OCI-LY1 (cell line): ENCODE measurements around the gene PRRC1.
"Not testable (repeated sequence)": the region's sequence is repeated elsewhere in the genome, so short reads cannot be mapped to it uniquely, and the experiment has no call there.

Experiments used
- H2AFZ ChIP-seq: fragments of 200-600 bp; sonication (generic), shearing (Covaris generic); 2 replicates; pipeline ENCODE4 v1.6.0; 2014; ENCODE audit warnings: antibody characterized with exemption, mild to moderate bottlenecking, low read length
- H3F3A ChIP-seq: fragments of 200-600 bp; sonication (generic), shearing (Covaris generic); 2 replicates; pipeline ENCODE4 v1.6.0; 2014; ENCODE audit warnings: mild to moderate bottlenecking, antibody characterized with exemption, low read length, moderate library complexity; ENCODE audit not compliant: insufficient read depth
- H3K27ac ChIP-seq: fragments of 200-600 bp; sonication (generic); 2 replicates; pipeline ENCODE4 v1.5.1; 2014; ENCODE audit warnings: low read length, mixed run types, mild to moderate bottlenecking, low read depth; ENCODE audit not compliant: poor library complexity, severe bottlenecking
- H3K27me3 ChIP-seq: fragments of 200-600 bp; sonication (generic); 2 replicates; pipeline ENCODE4 v1.6.0; 2014; ENCODE audit warnings: antibody characterized with exemption, mild to moderate bottlenecking, low read length, moderate library complexity; ENCODE audit not compliant: insufficient read depth
- H3K36me3 ChIP-seq: fragments of 200-600 bp; sonication (generic); 2 replicates; pipeline ENCODE4 v1.6.1; 2014; ENCODE audit warnings: mild to moderate bottlenecking, antibody characterized with exemption, low read length, moderate library complexity, mixed read lengths; ENCODE audit not compliant: insufficient read depth
- H3K4me1 ChIP-seq: fragments of 200-600 bp; sonication (generic); 2 replicates; pipeline ENCODE4 v1.5.1; 2014; ENCODE audit warnings: mild to moderate bottlenecking, low read length, moderate library complexity; ENCODE audit not compliant: insufficient read depth, severe bottlenecking
- H3K4me2 ChIP-seq: fragments of 200-600 bp; sonication (generic), shearing (Covaris generic); 2 replicates; pipeline ENCODE4 v1.6.1; 2014; ENCODE audit warnings: low read length
- H3K4me3 ChIP-seq: fragments of 200-600 bp; sonication (generic); 2 replicates; pipeline ENCODE4 v1.5.1; 2014; ENCODE audit warnings: low read length, low read depth, mild to moderate bottlenecking, mixed read lengths; ENCODE audit not compliant: poor library complexity, severe bottlenecking
- H3K79me2 ChIP-seq: fragments of 200-600 bp; shearing (Covaris generic); 2 replicates; pipeline ENCODE4 v1.6.1; 2016; ENCODE audit warnings: mixed run types, low read length, mixed read lengths; ENCODE audit not compliant: insufficient read depth
- H3K9ac ChIP-seq: fragments of 200-600 bp; sonication (generic), shearing (Covaris generic); 2 replicates; pipeline ENCODE4 v1.6.1; 2014; ENCODE audit warnings: mild to moderate bottlenecking, low read length, mixed read lengths
- H3K9me2 ChIP-seq: fragments of 200-600 bp; sonication (generic), shearing (Covaris generic); 2 replicates; pipeline ENCODE4 v1.6.1; 2014; ENCODE audit warnings: low read depth, mild to moderate bottlenecking, low read length, mixed read lengths
- H3K9me3 ChIP-seq: fragments of 200-600 bp; shearing (Covaris generic); 2 replicates; pipeline ENCODE4 v1.6.1; 2014; ENCODE audit warnings: low read length, mixed read lengths
- H4K20me1 ChIP-seq: fragments of 200-600 bp; sonication (generic), shearing (Covaris generic); 2 replicates; pipeline ENCODE4 v1.6.0; 2016; ENCODE audit warnings: mild to moderate bottlenecking, low read length; ENCODE audit not compliant: insufficient read depth
- CTCF ChIP-seq: fragments of 200-600 bp; sonication (generic), shearing (Covaris generic); IDR thresholded peaks from 2 replicates; pipeline ENCODE4 v1.5.1; 2017; ENCODE audit warnings: mild to moderate bottlenecking, antibody characterized with exemption, low read length, moderate library complexity, mixed read lengths
- EZH2 ChIP-seq: fragments of 200-600 bp; sonication (generic), shearing (Covaris generic); IDR thresholded peaks from 2 replicates; pipeline ENCODE4 v1.8.0; 2017; ENCODE audit warnings: borderline replicate concordance, mixed run types, mild to moderate bottlenecking, antibody characterized with exemption, low read length, moderate library complexity, mixed read lengths

Gene PRRC1

GRCh38 chr5:127536687-127537086 lies 19.2 kb downstream of the PRRC1 start:
- TF ChIP-seq CTCF = peak; percentile 47; the same call in 1 of the 2 replicates
- TF ChIP-seq EZH2 = no peak
- Histone ChIP-seq H3K9ac (no peak overlapping the region), H3K27ac (no peak overlapping the region), H3K4me1 (no peaks in the 10 kb centered on the region), H3F3A (no peaks in the 10 kb centered on the region), H2AFZ (no peak overlapping the region), H3K4me3 (no peak overlapping the region), H3K79me2 (no peaks in the 10 kb centered on the region), H3K9me3 (no peaks in the 10 kb centered on the region), H3K36me3 (peaks cover 89% of the 10 kb centered on the region), H3K9me2 (no peaks in the 10 kb centered on the region), H4K20me1 (no peaks in the 10 kb centered on the region), H3K4me2 (no peak overlapping the region), H3K27me3 (no peaks in the 10 kb centered on the region)

GRCh38 chr5:127540553-127540952 lies 23.1 kb downstream of the PRRC1 start:
- H3K4me3 ChIP-seq, H3K27me3 ChIP-seq, H2AFZ ChIP-seq, H3K4me1 ChIP-seq, H3K9me2 ChIP-seq, H3K27ac ChIP-seq, H3K9ac ChIP-seq, H3K4me2 ChIP-seq, H4K20me1 ChIP-seq, H3K9me3 ChIP-seq, H3K79me2 ChIP-seq, H3F3A ChIP-seq: not testable (repeated sequence)
- H3K36me3 ChIP-seq = peaks cover 52% of the 10 kb centered on the region

GRCh38 chr5:127545249-127545648 lies 27.8 kb downstream of the PRRC1 start:
- H3K4me2 ChIP-seq, H4K20me1 ChIP-seq, H2AFZ ChIP-seq, H3K79me2 ChIP-seq, H3K27me3 ChIP-seq, H3K4me1 ChIP-seq, H3F3A ChIP-seq, H3K9ac ChIP-seq, H3K27ac ChIP-seq, H3K9me2 ChIP-seq, H3K9me3 ChIP-seq, H3K4me3 ChIP-seq: not testable (repeated sequence)
- H3K36me3 ChIP-seq = peaks cover 53% of the 10 kb centered on the region

GRCh38 chr5:127549551-127549950 lies 32.1 kb downstream of the PRRC1 start:
- Histone ChIP-seq H3K4me1 (no peaks in the 10 kb centered on the region), H4K20me1 (no peaks in the 10 kb centered on the region), H3K4me2 (no peak overlapping the region), H3K9me2 (no peaks in the 10 kb centered on the region), H3K79me2 (no peaks in the 10 kb centered on the region), H3K9ac (no peak overlapping the region), H3K27me3 (no peaks in the 10 kb centered on the region), H3K36me3 (peaks cover 82% of the 10 kb centered on the region), H3F3A (no peaks in the 10 kb centered on the region), H3K27ac (no peak overlapping the region), H3K4me3 (no peak overlapping the region), H2AFZ (no peak overlapping the region), H3K9me3 (no peaks in the 10 kb centered on the region)
- TF ChIP-seq EZH2 = no peak
- no peak for TF ChIP-seq CTCF
